ENCODE data around the gene PIP4K2A.

The PIP4K2A gene

DNA sequence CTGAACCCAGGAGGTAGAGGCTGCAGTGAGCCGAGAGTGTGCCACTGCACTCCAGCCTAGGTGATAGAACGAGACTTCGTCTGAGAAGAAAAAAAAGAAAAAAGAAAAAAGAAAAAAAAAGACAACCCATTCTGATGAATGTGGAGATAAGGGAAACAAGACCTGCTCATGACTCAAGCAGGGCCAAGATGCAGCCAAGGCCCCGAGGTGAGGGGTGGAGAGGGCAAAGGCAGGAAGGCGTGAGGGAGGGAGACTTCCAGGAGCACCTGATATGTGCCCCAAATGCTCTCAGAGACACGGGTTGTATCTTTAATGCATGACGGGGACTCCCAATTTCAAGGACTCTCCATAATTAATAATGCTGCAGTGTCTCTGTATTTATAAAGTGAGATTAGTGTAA, 134.6 kb downstream of the PIP4K2A start:
- Histone ChIP-seq H3K36me3 (ENCODE audit: control insufficient read depth in 2 of 2, insufficient read depth in 2 of 2, low read length in 2 of 2) (peaks cover 0 to 12% of the 10 kb centered on the region in 2 donors), H3K4me1 (ENCODE audit: control insufficient read depth in 2 of 2, insufficient read depth in 2 of 2, low read length in 2 of 2) (no peaks in the 10 kb centered on the region), H3K9ac (ENCODE audit: low read depth in 1 of 2, low read length in 2 of 2) (no peak overlapping the region), H3K4me3 (ENCODE audit: low read length in 2 of 2) (no peak overlapping the region), H3K27ac (ENCODE audit: low read depth in 2 of 2, low read length in 2 of 2) (no peak overlapping the region), H3K27me3 (ENCODE audit: control insufficient read depth in 2 of 2, insufficient read depth in 2 of 2, low read length in 2 of 2) (no peaks in the 10 kb centered on the region), H3K9me3 (ENCODE audit: control insufficient read depth in 2 of 2, low read length in 2 of 2) (no peaks in the 10 kb centered on the region)

- no peaks in the 10 kb centered on the region for H3K9me3 ChIP-seq (ENCODE audit: control insufficient read depth in 2 of 2, low read length in 2 of 2)
- peaks cover 0 to 3% of the 10 kb centered on the region in 2 donors for H3K36me3 ChIP-seq (ENCODE audit: control insufficient read depth in 2 of 2, insufficient read depth in 2 of 2, low read length in 2 of 2)
- no peaks in the 10 kb centered on the region for H3K4me1 ChIP-seq (ENCODE audit: control insufficient read depth in 2 of 2, insufficient read depth in 2 of 2, low read length in 2 of 2)
- no peak overlapping the region for H3K9ac ChIP-seq (ENCODE audit: low read depth in 1 of 2, low read length in 2 of 2)
- no peak overlapping the region for H3K4me3 ChIP-seq (ENCODE audit: low read length in 2 of 2)
- H3K27me3 ChIP-seq (ENCODE audit: control insufficient read depth in 2 of 2, insufficient read depth in 2 of 2, low read length in 2 of 2), result no peaks in the 10 kb centered on the region
- H3K27ac ChIP-seq (ENCODE audit: low read depth in 2 of 2, low read length in 2 of 2), result no peak overlapping the region
Measured at GRCh38 chr10:22573820-22574569, 140.4 kb downstream of the PIP4K2A start.

DNA sequence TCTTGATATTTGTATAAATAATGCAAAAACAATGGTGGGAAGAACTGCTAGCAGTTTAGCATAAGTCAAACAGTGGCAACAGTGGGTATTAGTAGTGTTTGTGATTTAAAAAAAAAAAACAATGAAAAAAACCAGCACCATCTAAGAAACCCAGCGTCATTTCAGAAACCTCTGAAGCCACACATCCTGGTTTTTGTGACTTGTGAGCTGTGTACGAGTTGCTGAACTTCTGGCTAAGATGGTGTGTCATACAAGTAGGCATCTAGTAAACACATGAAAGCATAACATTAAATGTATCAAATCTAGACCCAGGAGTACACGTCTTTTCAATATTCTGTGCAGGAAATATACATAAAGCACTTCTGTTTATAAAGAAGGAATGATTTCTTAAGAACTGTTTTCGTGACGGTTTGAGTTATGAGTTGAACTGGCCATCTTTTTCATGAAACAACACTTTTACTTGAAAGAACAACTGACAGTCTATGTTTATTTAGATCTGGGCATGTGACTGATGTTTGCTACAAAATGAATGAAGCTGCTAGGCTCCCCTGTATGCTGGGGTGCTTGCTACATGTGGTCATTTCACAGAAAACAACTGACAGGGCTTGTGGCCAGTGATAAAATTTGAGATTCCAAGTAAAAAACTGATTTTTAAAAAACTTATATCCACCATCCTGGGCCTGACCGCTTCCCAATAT, 143.5 kb downstream of the PIP4K2A start:
- Histone ChIP-seq H3K4me3 (ENCODE audit: low read length in 2 of 2) (no peak overlapping the region), H3K36me3 (ENCODE audit: control insufficient read depth in 2 of 2, insufficient read depth in 2 of 2, low read length in 2 of 2) (peaks cover 4 to 6% of the 10 kb centered on the region in 2 donors), H3K9ac (ENCODE audit: low read depth in 1 of 2, low read length in 2 of 2) (no peak overlapping the region), H3K27me3 (ENCODE audit: control insufficient read depth in 2 of 2, insufficient read depth in 2 of 2, low read length in 2 of 2) (no peaks in the 10 kb centered on the region), H3K9me3 (ENCODE audit: control insufficient read depth in 2 of 2, low read length in 2 of 2) (no peaks in the 10 kb centered on the region), H3K27ac (ENCODE audit: low read depth in 2 of 2, low read length in 2 of 2) (no peak overlapping the region), H3K4me1 (ENCODE audit: control insufficient read depth in 2 of 2, insufficient read depth in 2 of 2, low read length in 2 of 2) (no peaks in the 10 kb centered on the region)

DNA sequence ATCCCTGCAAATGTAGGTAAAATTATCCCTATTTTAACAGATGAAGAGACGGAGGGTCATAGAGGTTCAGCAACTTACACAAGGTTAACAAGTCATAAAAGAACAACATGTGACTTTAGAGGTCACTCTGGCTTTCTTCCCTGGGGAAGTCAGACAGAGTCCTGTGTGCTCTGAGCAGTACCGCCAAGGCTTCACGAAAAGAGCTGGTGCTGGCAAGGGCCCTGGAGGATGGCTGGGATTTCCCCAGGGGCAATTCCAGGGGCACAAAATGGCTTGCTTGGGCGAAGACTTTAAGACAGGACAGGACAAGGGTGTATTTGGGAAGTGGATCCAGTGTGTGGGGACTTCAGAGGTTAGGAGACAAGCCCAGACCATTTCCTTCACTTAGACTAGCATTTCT, 144.1 kb downstream of the PIP4K2A start:
- no peaks in the 10 kb centered on the region for H3K27me3 ChIP-seq (ENCODE audit: control insufficient read depth in 2 of 2, insufficient read depth in 2 of 2, low read length in 2 of 2)
- no peak overlapping the region for H3K4me3 ChIP-seq (ENCODE audit: low read length in 2 of 2)
- H3K9ac ChIP-seq (ENCODE audit: low read depth in 1 of 2, low read length in 2 of 2), result no peak overlapping the region
- H3K27ac ChIP-seq (ENCODE audit: low read depth in 2 of 2, low read length in 2 of 2), result no peak overlapping the region
- peaks cover 4 to 6% of the 10 kb centered on the region in 2 donors for H3K36me3 ChIP-seq (ENCODE audit: control insufficient read depth in 2 of 2, insufficient read depth in 2 of 2, low read length in 2 of 2)
- no peaks in the 10 kb centered on the region for H3K9me3 ChIP-seq (ENCODE audit: control insufficient read depth in 2 of 2, low read length in 2 of 2)
- no peaks in the 10 kb centered on the region for H3K4me1 ChIP-seq (ENCODE audit: control insufficient read depth in 2 of 2, insufficient read depth in 2 of 2, low read length in 2 of 2)

GRCh38 chr10:22568928-22569327, 145.4 kb downstream of the PIP4K2A start:
- Histone ChIP-seq H3K9me3 (ENCODE audit: control insufficient read depth in 2 of 2, low read length in 2 of 2) (no peaks in the 10 kb centered on the region), H3K27ac (ENCODE audit: low read depth in 2 of 2, low read length in 2 of 2) (no peak overlapping the region), H3K36me3 (ENCODE audit: control insufficient read depth in 2 of 2, insufficient read depth in 2 of 2, low read length in 2 of 2) (peaks cover 6 to 9% of the 10 kb centered on the region in 2 donors), H3K4me3 (ENCODE audit: low read length in 2 of 2) (no peak overlapping the region), H3K4me1 (ENCODE audit: control insufficient read depth in 2 of 2, insufficient read depth in 2 of 2, low read length in 2 of 2) (no peaks in the 10 kb centered on the region), H3K27me3 (ENCODE audit: control insufficient read depth in 2 of 2, insufficient read depth in 2 of 2, low read length in 2 of 2) (no peaks in the 10 kb centered on the region), H3K9ac (ENCODE audit: low read depth in 1 of 2, low read length in 2 of 2) (no peak overlapping the region)

DNA sequence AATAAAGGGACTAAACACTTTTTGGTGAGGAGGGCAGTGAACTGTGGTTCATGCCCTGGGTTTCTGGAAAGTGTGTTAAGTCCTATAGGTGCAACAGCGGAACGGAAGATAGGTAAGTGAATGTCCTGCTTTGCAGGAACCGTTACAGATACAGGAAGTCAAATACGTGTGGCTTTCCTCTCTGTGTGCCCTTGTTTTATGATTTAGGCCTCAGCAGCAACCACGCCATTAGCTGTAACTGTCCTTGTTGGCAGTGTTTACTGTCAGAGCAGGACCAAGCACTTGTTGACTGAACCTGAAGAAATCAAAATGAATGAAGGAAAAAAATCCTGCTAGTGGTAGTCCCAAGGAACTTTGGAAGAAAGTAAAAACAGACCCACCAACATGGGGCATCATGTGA, 150.3 kb downstream of the PIP4K2A start:
- H3K4me1 ChIP-seq (ENCODE audit: control insufficient read depth in 2 of 2, insufficient read depth in 2 of 2, low read length in 2 of 2), result no peaks in the 10 kb centered on the region
- no peak overlapping the region for H3K4me3 ChIP-seq (ENCODE audit: low read length in 2 of 2)
- peaks cover 6 to 9% of the 10 kb centered on the region in 2 donors for H3K36me3 ChIP-seq (ENCODE audit: control insufficient read depth in 2 of 2, insufficient read depth in 2 of 2, low read length in 2 of 2)
- no peak overlapping the region for H3K9ac ChIP-seq (ENCODE audit: low read depth in 1 of 2, low read length in 2 of 2)
- H3K9me3 ChIP-seq (ENCODE audit: control insufficient read depth in 2 of 2, low read length in 2 of 2), result no peaks in the 10 kb centered on the region
- H3K27ac ChIP-seq (ENCODE audit: low read depth in 2 of 2, low read length in 2 of 2), result no peak overlapping the region
- no peaks in the 10 kb centered on the region for H3K27me3 ChIP-seq (ENCODE audit: control insufficient read depth in 2 of 2, insufficient read depth in 2 of 2, low read length in 2 of 2)

DNA sequence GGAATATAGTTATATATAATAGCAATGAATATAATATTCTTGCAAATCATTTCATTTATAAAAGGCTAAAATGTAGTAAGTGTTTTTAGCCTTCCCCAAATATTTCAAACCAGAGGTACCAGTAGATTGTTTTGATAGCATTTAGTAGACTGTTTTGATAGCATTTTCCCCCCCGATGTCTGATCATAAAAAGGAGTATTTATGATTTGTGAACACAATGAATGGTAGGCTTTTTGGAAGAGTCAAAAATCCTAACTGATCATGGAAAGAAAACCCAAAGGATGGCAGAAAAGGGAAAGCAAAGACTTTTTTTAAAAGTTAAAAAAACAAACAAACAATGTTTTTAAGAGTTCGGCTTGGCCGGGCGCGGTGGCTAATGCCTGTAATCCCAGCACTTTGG, 152.5 kb downstream of the PIP4K2A start:
- no peak overlapping the region for H3K4me3 ChIP-seq (ENCODE audit: low read length in 2 of 2)
- H3K9ac ChIP-seq (ENCODE audit: low read depth in 1 of 2, low read length in 2 of 2), result no peak overlapping the region
- no peaks in the 10 kb centered on the region for H3K4me1 ChIP-seq (ENCODE audit: control insufficient read depth in 2 of 2, insufficient read depth in 2 of 2, low read length in 2 of 2)
- peaks cover 0 to 8% of the 10 kb centered on the region in 2 donors for H3K36me3 ChIP-seq (ENCODE audit: control insufficient read depth in 2 of 2, insufficient read depth in 2 of 2, low read length in 2 of 2)
- no peaks in the 10 kb centered on the region for H3K9me3 ChIP-seq (ENCODE audit: control insufficient read depth in 2 of 2, low read length in 2 of 2)
- no peaks in the 10 kb centered on the region for H3K27me3 ChIP-seq (ENCODE audit: control insufficient read depth in 2 of 2, insufficient read depth in 2 of 2, low read length in 2 of 2)
- no peak overlapping the region for H3K27ac ChIP-seq (ENCODE audit: low read depth in 2 of 2, low read length in 2 of 2)

GRCh38 chr10:22560913-22561239, 153.5 kb downstream of the PIP4K2A start:
- Histone ChIP-seq H3K36me3 (ENCODE audit: control insufficient read depth in 2 of 2, insufficient read depth in 2 of 2, low read length in 2 of 2) (peaks cover 0 to 8% of the 10 kb centered on the region in 2 donors), H3K9ac (ENCODE audit: low read depth in 1 of 2, low read length in 2 of 2) (no peak overlapping the region), H3K4me3 (ENCODE audit: low read length in 2 of 2) (no peak overlapping the region), H3K4me1 (ENCODE audit: control insufficient read depth in 2 of 2, insufficient read depth in 2 of 2, low read length in 2 of 2) (no peaks in the 10 kb centered on the region), H3K27me3 (ENCODE audit: control insufficient read depth in 2 of 2, insufficient read depth in 2 of 2, low read length in 2 of 2) (no peaks in the 10 kb centered on the region), H3K27ac (ENCODE audit: low read depth in 2 of 2, low read length in 2 of 2) (no peak overlapping the region), H3K9me3 (ENCODE audit: control insufficient read depth in 2 of 2, low read length in 2 of 2) (no peaks in the 10 kb centered on the region)

DNA sequence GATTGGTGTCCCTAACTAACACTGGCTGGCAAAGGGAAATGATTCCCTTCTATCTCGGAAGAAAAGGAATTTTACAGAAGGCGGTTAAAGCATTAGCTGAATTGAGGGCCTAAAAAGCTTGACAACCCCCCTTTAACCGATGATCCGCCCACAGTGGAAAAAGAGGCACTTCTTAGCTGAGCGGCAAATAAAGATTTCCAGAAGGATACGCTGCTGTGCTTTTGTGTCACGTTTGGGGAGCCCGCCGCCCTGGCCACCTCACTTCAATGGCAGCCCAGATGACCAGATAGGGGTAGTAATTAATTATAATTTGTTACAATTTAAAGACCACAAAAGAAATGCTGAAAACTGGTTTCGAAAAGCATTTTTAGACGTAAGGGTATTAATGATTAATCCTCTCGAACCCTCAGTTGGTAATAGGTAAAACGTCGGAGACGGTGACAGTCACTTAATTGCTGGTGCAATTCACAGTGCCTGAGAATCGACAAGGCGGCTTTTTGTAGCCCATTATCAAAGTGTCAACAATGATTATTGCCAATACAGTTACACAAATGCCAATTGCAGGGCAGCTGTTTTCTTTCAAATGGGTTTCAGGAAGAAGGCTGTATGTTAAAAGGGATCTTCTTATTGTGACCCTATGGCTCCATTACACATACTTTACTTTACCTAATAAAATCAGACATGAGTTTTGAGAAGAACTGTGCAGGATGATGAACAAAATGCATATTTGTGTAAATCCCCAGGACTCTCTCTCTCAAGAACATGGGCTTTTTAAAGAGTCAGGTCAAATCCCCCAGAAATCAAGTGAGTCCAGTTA, 154.1 kb downstream of the PIP4K2A start:
- H3K4me1 ChIP-seq (ENCODE audit: control insufficient read depth in 2 of 2, insufficient read depth in 2 of 2, low read length in 2 of 2), result no peaks in the 10 kb centered on the region
- no peaks in the 10 kb centered on the region for H3K27me3 ChIP-seq (ENCODE audit: control insufficient read depth in 2 of 2, insufficient read depth in 2 of 2, low read length in 2 of 2)
- peaks cover 0 to 8% of the 10 kb centered on the region in 2 donors for H3K36me3 ChIP-seq (ENCODE audit: control insufficient read depth in 2 of 2, insufficient read depth in 2 of 2, low read length in 2 of 2)
- no peaks in the 10 kb centered on the region for H3K9me3 ChIP-seq (ENCODE audit: control insufficient read depth in 2 of 2, low read length in 2 of 2)
- H3K9ac ChIP-seq (ENCODE audit: low read depth in 1 of 2, low read length in 2 of 2), result no peak overlapping the region
- H3K4me3 ChIP-seq (ENCODE audit: low read length in 2 of 2), result no peak overlapping the region
- H3K27ac ChIP-seq (ENCODE audit: low read depth in 2 of 2, low read length in 2 of 2), result no peak overlapping the region

- Histone ChIP-seq H3K9ac (ENCODE audit: low read depth in 1 of 2, low read length in 2 of 2) (no peak overlapping the region), H3K4me1 (ENCODE audit: control insufficient read depth in 2 of 2, insufficient read depth in 2 of 2, low read length in 2 of 2) (no peaks in the 10 kb centered on the region), H3K27ac (ENCODE audit: low read depth in 2 of 2, low read length in 2 of 2) (no peak overlapping the region), H3K36me3 (ENCODE audit: control insufficient read depth in 2 of 2, insufficient read depth in 2 of 2, low read length in 2 of 2) (no peaks in the 10 kb centered on the region), H3K27me3 (ENCODE audit: control insufficient read depth in 2 of 2, insufficient read depth in 2 of 2, low read length in 2 of 2) (no peaks in the 10 kb centered on the region), H3K4me3 (ENCODE audit: low read length in 2 of 2) (no peak overlapping the region), H3K9me3 (ENCODE audit: control insufficient read depth in 2 of 2, low read length in 2 of 2) (no peaks in the 10 kb centered on the region)
Measured at GRCh38 chr10:22557321-22557720, 157.1 kb downstream of the PIP4K2A start.

All from mucosa of rectum (tissue), 2 donors.